Endothelial cell of umbilical vein (primary cell): ENCODE results near the gene KRT1. TPM values are rescaled to one million over a fixed set of nuclear protein-coding genes. Genes with fewer than 3 reads are reported as not detected.

Experiments used
- BruUV-seq: library from RNA; stranded (reverse); fragments of 400-500 nt; replicated peaks from 2 replicates; lab custom pipeline; 2021; lab: Mats Ljungman, UMichigan
- CTCF ChIA-PET: fragments of 300-600, 350-600 bp; sonication (Branson Sonifier 250); formaldehyde crosslinking; loops from one replicate; lab custom pipeline; 2021; ENCODE audit warnings: antibody characterized with exemption, inconsistent platforms; lab: Charles Lee
- POLR2A ChIA-PET: fragments of 300-600, 350-600 bp; sonication (Branson Sonifier 250); formaldehyde crosslinking; loops from one replicate; lab custom pipeline; 2021; ENCODE audit warnings: antibody characterized with exemption, inconsistent platforms; lab: Charles Lee
- DNase-seq: peaks from one replicate; pipeline ENCODE4 v3.0.0-alpha.2; 2011; ENCODE audit warnings: low read depth, low spot score
- FAIRE-seq: peaks from 2 replicates; lab custom pipeline; 2011; peaks lifted over from hg19 to GRCh38; lab: Jason Lieb, UNC
- H2AFZ ChIP-seq: 2 replicates; pipeline ENCODE4 v1.6.0; 2012; ENCODE audit warnings: low read depth, low read length, control low read depth, inconsistent platforms
- H3K27ac ChIP-seq: 2 replicates; pipeline ENCODE4 v1.5.1; 2011; ENCODE audit warnings: low read depth, mild to moderate bottlenecking, control low read depth, low read length, moderate library complexity; ENCODE audit not compliant: insufficient read depth
- H3K27me3 ChIP-seq, 2 experiments: 2 replicates each; pipeline versions ENCODE4 v1.6.0 to v1.6.1; 2011; ENCODE audit warnings: low read length in 2 of 2, mixed read lengths in 1 of 2; ENCODE audit not compliant: control insufficient read depth in 2 of 2, insufficient read depth in 2 of 2
- H3K36me3 ChIP-seq, 2 experiments: 2 replicates in 1 of 2; 3 replicates in 1 of 2; pipeline ENCODE4 v1.5.1; 2011; ENCODE audit warnings: low read length in 2 of 2, mild to moderate bottlenecking in 1 of 2, moderate library complexity in 1 of 2; ENCODE audit not compliant: control insufficient read depth in 2 of 2, insufficient read depth in 2 of 2; ENCODE audit errors: extremely low read depth in 1 of 2
- H3K4me1 ChIP-seq: 3 replicates; pipeline ENCODE4 v1.5.1; 2011; ENCODE audit warnings: mild to moderate bottlenecking, low read length; ENCODE audit not compliant: control insufficient read depth, insufficient read depth; ENCODE audit errors: extremely low read depth
- H3K4me2 ChIP-seq: 2 replicates; pipeline ENCODE4 v1.6.1; 2011; ENCODE audit warnings: low read length, control low read depth, mixed read lengths; ENCODE audit not compliant: insufficient read depth
- H3K4me3 ChIP-seq, 3 experiments: fragments of 200-600 bp in 1 of 3; sonication (generic), shearing (Covaris generic) in 1 of 3; replicated peaks in 1 of 3; 2 replicates each; pipeline ENCODE4 v1.5.1; 2011 to 2016; ENCODE audit warnings: control low read depth in 3 of 3, low read length in 3 of 3, mild to moderate bottlenecking in 2 of 3, inconsistent platforms in 1 of 3, low read depth in 1 of 3, moderate library complexity in 1 of 3; ENCODE audit not compliant: insufficient read depth in 1 of 3
- H3K79me2 ChIP-seq: 2 replicates; pipeline ENCODE4 v1.6.0; 2012; ENCODE audit warnings: low read length, inconsistent platforms; ENCODE audit not compliant: control insufficient read depth, insufficient read depth
- H3K9ac ChIP-seq: replicated peaks from 2 replicates; pipeline ENCODE3; 2011; ENCODE audit warnings: low read length, control low read depth; ENCODE audit not compliant: insufficient read depth; ENCODE audit errors: extremely low read depth
- H3K9me1 ChIP-seq: replicated peaks from 3 replicates; pipeline ENCODE4 v1.6.0; 2011; ENCODE audit warnings: mild to moderate bottlenecking, low read length; ENCODE audit not compliant: control insufficient read depth, insufficient read depth; ENCODE audit errors: extremely low read depth
- H3K9me3 ChIP-seq: replicated peaks from 2 replicates; pipeline ENCODE4 v1.5.1; 2012; ENCODE audit warnings: low read length, inconsistent platforms; ENCODE audit not compliant: control insufficient read depth, insufficient read depth
- H4K20me1 ChIP-seq: replicated peaks from 2 replicates; pipeline ENCODE3; 2011; ENCODE audit warnings: mild to moderate bottlenecking, low read length; ENCODE audit not compliant: control insufficient read depth, insufficient read depth; ENCODE audit errors: extremely low read depth
- EZH2 ChIP-seq: IDR thresholded peaks from 2 replicates; pipeline ENCODE4 v1.6.1; 2012; ENCODE audit warnings: borderline replicate concordance, low read depth, mild to moderate bottlenecking, moderate library complexity, low read length, inconsistent platforms; ENCODE audit not compliant: severe bottlenecking
- GATA2 ChIP-seq: IDR thresholded peaks from 2 replicates; pipeline ENCODE4 v1.7.0; 2011; ENCODE audit warnings: low read depth, mild to moderate bottlenecking, moderate library complexity, mixed read lengths, low read length; ENCODE audit not compliant: insufficient read length, insufficient read depth
- MAX ChIP-seq: IDR thresholded peaks from 2 replicates; pipeline ENCODE4 v1.6.1; 2011; ENCODE audit not compliant: insufficient read depth, insufficient read length
- MYC ChIP-seq: IDR thresholded peaks from one replicate; pipeline ENCODE4 v1.6.1; 2011; ENCODE audit warnings: mild to moderate bottlenecking, low read depth, low read length
- POLR2A ChIP-seq: IDR thresholded peaks from 2 replicates; pipeline ENCODE4 v1.6.1; 2012; ENCODE audit warnings: low read depth, mild to moderate bottlenecking, control low read depth, low read length
- POLR2AphosphoS5 ChIP-seq: IDR thresholded peaks from 2 replicates; pipeline ENCODE4 v1.6.1; 2012; ENCODE audit warnings: low read depth, mild to moderate bottlenecking, control low read depth, low read length, moderate library complexity; ENCODE audit not compliant: insufficient read depth
- dilution Hi-C: fragments of 300-500 bp; cut with MboI; formaldehyde crosslinking; loops from one replicate; pipeline ENCODE4 v1.15.0; 2019; ENCODE audit warnings: low sequenced_read_pairs; ENCODE audit not compliant: extremely low pct_ligation_motif_present
- intact Hi-C: fragments of 100-400 bp; cut with micrococcal nuclease; formaldehyde crosslinking; loops from one replicate; pipeline ENCODE4 v1.10.0; 2022
- polyA plus RNA-seq, 4 experiments: library from polyadenylated mRNA; depleted of rRNA in 3 of 4; stranded (reverse) in 3 of 4; unstranded in 1 of 4; fragments of >200 nt; gene quantifications; 2 replicates each; pipeline versions ENCODE4 v1.2.1 to v1.2.3, GENCODE V29; 2011 to 2012; ENCODE audit warnings: missing spikeins in 1 of 4
- total RNA-seq: library from RNA; stranded (reverse); gene quantifications from 2 replicates; pipeline ENCODE4 v1.2.3, GENCODE V29; 2021
- TF ChIP-seq, protein P1 (sequence below), 2 donors: IDR thresholded peaks; 1 replicate in 1 of 2; 2 replicates in 1 of 2; pipeline ENCODE4 v1.5.1; 2011; ENCODE audit warnings: low read length in 2 of 2, mild to moderate bottlenecking in 2 of 2, moderate library complexity in 2 of 2, control low read depth in 1 of 2, inconsistent platforms in 1 of 2, low read depth in 1 of 2; ENCODE audit not compliant: insufficient read depth in 1 of 2; ENCODE audit errors: extremely low read depth in 1 of 2

Gene KRT1
- total and polyA plus RNA-seq, 2 donors (not counting 3 experiments of a cell fraction or from before 2014, with no cell fraction given): not detected

GRCh38 chr12:52688481-52688880, 8.3 kb upstream of the KRT1 start:
- dilution Hi-C loops: no loop called here
- POLR2A ChIA-PET: no interaction called here
- CTCF ChIA-PET: no interaction called here
- no peaks in the 10 kb centered on the region for H3K79me2 ChIP-seq
- intact Hi-C loops: no loop called here
- H3K4me1 ChIP-seq: no peaks in the 10 kb centered on the region
- FAIRE-seq (no peak), DNase-seq (no peak)
- no peak overlapping the region for H2AFZ ChIP-seq
- H3K9me3 ChIP-seq: no peaks in the 10 kb centered on the region
- H3K4me3 ChIP-seq: no peak overlapping the region
- TF ChIP-seq POLR2AphosphoS5 (no peak), GATA2 (no peak)
- H3K27ac ChIP-seq: no peak overlapping the region
- no peak overlapping the region for H3K9ac ChIP-seq
- no peaks in the 10 kb centered on the region for H4K20me1 ChIP-seq
- H3K4me2 ChIP-seq: no peak overlapping the region
- BruUV-seq: no TSS peak
- peaks cover 25 to 40% of the 10 kb centered on the region in 2 experiments for H3K27me3 ChIP-seq
- H3K9me1 ChIP-seq: no peaks in the 10 kb centered on the region
- no peaks in the 10 kb centered on the region for H3K36me3 ChIP-seq

GRCh38 chr12:52687497-52688385, 7.5 kb upstream of the KRT1 start:
- H3K36me3 ChIP-seq: no peaks in the 10 kb centered on the region
- no peaks in the 10 kb centered on the region for H3K4me1 ChIP-seq
- dilution Hi-C loops: no loop called here
- peaks cover 25 to 34% of the 10 kb centered on the region in 2 experiments for H3K27me3 ChIP-seq
- DNase-seq: no peak
- H3K9me3 ChIP-seq: no peaks in the 10 kb centered on the region
- H4K20me1 ChIP-seq: no peaks in the 10 kb centered on the region
- no TSS peak for BruUV-seq
- no peak for TF ChIP-seq GATA2
- no peak for TF ChIP-seq EZH2
- no peak for TF ChIP-seq MYC
- TF ChIP-seq POLR2A: no peak
- no peak for TF ChIP-seq MAX
- TF ChIP-seq, protein P1, sequence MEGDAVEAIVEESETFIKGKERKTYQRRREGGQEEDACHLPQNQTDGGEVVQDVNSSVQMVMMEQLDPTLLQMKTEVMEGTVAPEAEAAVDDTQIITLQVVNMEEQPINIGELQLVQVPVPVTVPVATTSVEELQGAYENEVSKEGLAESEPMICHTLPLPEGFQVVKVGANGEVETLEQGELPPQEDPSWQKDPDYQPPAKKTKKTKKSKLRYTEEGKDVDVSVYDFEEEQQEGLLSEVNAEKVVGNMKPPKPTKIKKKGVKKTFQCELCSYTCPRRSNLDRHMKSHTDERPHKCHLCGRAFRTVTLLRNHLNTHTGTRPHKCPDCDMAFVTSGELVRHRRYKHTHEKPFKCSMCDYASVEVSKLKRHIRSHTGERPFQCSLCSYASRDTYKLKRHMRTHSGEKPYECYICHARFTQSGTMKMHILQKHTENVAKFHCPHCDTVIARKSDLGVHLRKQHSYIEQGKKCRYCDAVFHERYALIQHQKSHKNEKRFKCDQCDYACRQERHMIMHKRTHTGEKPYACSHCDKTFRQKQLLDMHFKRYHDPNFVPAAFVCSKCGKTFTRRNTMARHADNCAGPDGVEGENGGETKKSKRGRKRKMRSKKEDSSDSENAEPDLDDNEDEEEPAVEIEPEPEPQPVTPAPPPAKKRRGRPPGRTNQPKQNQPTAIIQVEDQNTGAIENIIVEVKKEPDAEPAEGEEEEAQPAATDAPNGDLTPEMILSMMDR (IDR thresholded peaks at IDR 0.05; ENCODE audit: extremely low read depth in 1 of 2, insufficient read depth in 1 of 2, low read depth in 1 of 2, low read length in 2 of 2): no peak
- H3K4me3 ChIP-seq: no peak overlapping the region
- no peaks in the 10 kb centered on the region for H3K9me1 ChIP-seq
- ChIA-PET POLR2A (no interaction called here), CTCF (interaction anchor here (1.4 kb wide), 2 partner anchors 13 to 16 kb away, joined by 3 read pairs; no protein-coding TSS in a partner anchor)
- H3K27ac ChIP-seq: no peak overlapping the region
- no peak overlapping the region for H2AFZ ChIP-seq
- H3K4me2 ChIP-seq: no peak overlapping the region
- H3K79me2 ChIP-seq: no peaks in the 10 kb centered on the region
- FAIRE-seq: no peak
- intact Hi-C loops: no loop called here
- no peak overlapping the region for H3K9ac ChIP-seq
